Stimulated activated CD4-positive, alpha-beta T cell treated with anti-CD3 and anti-CD28 coated beads, Interleukin-2, amount 100 ng/mL, for 24 hours (primary cell): ENCODE results near the gene PCNX1.

Source experiments
- DNase-seq, 2 donors: peaks; one replicate each; pipeline ENCODE4 v3.0.0-alpha.2; 2020

The PCNX1 gene

DNA sequence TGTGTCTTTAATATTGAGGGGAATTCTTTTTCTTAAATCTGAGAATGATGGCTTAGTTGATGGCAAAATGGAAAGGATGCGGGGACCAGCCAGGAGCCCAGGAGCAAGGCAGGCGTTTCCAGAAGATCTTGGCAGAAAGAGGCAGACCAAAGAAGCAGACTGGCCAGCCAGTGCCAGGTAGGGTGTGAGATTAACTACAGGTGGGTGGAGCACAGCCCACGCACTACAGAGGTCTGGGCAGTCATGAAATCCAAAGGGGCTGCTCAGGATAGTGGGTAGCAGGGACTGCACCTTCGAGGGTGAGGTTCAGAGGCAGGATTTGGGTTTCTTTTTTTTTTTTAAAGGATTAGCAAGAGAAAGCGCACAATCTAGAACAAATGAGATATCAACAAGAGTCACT lies 17.7 kb upstream of the PCNX1 start:
- no peak for DNase-seq

- DNase-seq = no peak
Observed at GRCh38 chr14:70890826-70891659, 16.2 kb upstream of the PCNX1 start.

DNA sequence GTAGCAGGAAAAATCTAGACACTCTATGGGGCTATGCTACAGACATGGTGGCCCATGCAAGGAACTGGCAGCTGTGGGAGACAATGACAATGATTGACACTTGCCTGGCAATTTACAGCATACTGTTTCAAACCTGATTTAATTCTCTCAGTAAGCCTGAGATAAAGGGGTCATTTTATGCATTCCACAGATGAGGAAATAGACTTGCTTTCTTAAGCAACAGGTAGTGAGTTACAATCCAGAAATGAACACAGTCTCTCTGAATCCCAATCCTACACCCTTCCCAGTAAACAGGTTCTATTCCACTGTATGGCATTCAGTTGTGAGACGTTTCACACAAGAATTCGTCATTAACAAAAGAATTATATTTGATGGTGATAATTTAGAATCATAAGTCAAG lies 15.5 kb upstream of the PCNX1 start:
- no peak for DNase-seq

DNA sequence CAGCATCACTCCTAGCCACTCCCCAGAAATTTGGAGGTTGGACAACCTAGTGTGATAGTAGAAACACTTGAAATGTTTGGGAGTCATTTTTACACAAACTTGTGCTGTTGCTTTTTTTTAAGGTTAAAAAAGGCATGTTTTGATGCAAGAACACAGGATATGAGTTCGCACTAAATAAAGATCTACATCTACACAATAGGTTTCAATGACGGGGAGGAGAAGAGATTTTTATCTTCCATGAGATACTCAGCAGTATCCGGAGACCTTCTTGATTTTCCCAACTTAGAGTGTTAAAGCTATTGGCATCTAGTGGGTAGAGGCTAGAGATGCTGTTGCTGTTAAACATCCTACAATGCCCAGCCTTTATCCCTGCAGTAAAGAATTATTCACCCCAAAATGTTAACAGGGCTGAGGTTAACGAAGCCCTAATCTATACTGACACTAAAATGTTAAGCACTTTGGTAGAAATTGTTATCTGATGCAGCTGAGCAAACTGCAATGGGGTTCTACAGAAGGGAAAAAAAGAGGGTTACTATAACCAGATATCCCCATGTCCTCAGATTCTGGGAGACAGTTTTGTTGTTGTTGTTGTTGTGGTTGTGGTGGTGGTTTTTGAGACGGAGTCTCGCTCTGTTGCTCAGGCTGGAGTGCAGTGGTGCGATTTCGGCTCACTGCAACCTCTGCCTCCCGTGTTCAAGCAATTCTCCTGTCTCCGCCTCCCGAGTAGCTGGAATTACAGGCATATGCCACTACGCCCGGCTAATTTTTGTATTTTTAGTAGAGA lies 14.0 kb upstream of the PCNX1 start:
- no peak for DNase-seq

GRCh38 chr14:70893858-70894291 lies 13.4 kb upstream of the PCNX1 start:
- no peak for DNase-seq

- DNase-seq = no peak
Observed at GRCh38 chr14:70894868-70895267, 12.4 kb upstream of the PCNX1 start.

DNA sequence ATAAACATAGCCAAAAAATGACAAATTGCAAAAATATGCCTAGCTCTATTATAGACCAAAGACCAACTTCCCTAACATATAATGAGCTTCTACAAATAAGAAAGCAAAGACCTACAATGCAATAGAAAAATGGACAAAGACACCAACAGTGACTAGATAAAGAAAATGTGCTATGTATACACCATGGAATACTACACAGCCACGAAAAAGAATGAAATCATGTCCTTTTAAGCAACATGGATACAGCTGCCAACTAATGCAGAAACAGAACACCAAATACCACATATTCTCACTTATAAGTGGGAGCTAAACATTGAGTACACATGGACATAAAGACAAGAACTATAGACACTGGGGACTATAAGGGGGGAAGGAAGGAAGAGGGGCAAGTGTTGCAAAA lies 10.9 kb upstream of the PCNX1 start:
- DNase-seq = no peak

DNA sequence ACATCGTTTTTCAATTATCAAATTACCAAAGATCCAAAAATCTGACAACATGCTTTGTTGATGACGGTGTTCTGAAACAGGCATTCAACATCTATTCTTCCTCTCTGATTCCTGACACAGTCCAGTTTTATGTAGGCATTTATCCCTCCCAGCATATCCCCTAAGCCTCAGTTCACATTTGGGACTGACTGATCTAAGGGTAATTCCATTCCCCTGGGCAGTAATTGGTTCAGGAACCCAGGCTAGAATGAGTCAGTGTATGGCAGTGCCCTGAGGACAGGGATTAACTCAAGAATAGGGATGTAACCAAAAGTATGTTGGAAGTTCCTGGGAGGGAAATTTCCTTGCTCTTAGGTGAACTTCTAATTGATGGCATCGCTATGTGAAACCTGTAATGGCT lies 10.3 kb upstream of the PCNX1 start:
- DNase-seq = no peak

GRCh38 chr14:70897464-70897863 lies 9.8 kb upstream of the PCNX1 start:
- no peak for DNase-seq

DNA sequence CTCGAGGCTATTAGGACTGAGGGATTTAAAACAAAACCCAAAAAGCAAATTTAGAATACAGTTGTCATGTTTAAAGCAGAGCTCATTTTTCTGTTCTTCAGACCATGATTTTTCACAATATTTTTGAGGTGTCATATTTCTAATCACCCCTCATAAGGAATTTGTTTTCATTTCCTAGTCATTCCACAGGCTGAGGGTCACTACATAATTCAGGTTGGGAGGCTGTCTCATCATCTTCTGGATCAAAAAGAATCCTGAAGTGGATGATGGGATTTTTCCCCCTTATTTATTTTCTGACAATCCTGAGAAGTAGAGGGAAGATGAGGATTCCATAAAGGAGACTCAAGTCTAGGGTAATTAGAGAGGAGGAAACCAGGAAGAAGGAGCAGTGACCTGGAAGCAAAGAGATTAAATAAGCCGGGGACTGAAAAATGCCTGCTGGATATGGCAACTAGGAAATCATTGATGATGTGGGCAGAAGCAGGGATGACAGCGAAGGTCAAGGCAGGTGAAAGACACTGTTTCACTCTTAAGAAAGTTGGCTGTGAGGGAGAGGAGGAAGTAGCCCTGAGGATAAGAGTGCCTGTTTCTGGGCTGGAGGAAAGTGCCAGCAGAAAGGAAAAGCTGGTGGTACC lies 9.0 kb upstream of the PCNX1 start:
- DNase-seq = no peak

DNA sequence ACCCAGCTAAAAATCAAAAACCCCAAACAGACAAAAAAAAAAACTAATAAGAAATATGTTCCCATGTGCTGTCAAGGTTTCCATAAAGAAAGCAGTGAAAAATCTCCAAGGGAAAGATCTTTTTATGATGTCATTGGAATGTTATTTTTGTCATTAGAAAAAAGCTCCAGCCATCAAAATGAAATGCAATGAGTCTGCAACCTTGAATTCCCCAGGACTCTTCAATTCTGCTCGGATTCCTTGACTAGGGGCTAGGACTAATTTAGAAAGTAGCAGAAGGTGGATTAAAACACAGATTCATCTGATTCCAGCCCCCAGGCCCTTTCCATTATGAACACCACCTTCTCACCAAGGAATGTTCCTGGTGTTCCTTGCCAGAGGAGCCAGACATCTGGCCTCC lies 6.0 kb upstream of the PCNX1 start:
- no peak for DNase-seq

GRCh38 chr14:70902184-70902583 lies 5.1 kb upstream of the PCNX1 start:
- no peak for DNase-seq

DNA sequence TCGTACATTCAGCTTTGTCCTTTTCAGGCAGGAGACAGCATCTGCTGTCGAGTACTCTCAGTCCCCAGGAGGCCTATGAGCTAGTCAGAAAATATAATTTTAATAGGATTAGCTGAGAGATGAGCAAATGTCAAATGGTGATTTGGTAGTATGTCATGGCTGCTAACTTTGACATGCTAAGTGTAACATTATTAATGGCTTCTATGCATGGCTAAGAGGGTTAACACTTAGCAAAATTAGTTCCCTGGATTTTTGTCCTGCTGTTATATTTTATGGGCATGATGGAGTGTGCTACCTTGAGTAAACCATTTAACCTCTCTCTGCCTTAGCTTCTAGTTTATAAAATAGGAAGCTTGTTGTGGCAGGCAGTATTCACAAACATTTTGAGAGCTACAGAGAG lies 2.9 kb upstream of the PCNX1 start:
- DNase-seq = no peak

DNA sequence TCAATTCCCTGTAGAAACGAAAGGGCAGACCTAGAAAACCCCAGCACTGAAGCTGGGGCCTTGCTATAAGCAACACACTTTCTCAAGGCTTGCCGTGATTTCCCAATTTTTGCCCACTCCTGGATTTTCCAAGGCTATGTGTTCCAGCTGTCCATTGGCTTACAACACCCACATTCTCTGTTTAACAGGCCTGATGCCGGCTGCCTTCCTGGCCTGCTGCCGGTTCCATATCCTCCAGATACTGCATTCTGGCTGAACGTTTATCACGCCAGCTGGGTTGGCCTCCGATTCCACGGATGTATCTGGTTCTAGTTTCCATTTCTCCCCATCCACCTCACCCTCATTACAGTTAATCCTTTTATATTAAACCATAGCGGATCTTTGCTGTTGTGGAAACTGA lies 2.0 kb upstream of the PCNX1 start:
- DNase-seq = no peak

DNA sequence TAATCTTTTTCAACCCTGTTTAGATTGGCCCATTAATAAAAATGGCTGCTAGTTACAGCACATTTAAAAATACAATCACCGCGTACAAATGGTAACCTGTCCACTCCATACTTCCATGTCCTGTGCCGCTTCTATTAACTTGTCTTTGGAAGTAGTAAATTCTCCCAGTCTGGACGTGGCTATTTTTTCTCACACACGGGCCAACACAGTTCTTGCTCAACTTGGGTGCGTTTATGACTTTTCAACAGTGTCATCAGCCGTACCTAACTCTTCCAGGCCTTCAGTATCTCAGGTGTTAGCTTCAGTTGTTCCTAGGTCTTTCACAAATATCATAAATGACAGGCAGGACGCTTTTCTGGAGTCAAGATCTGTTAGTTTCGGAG lies 475 bp upstream of the PCNX1 start:
- no peak for DNase-seq

- DNase-seq = peak; percentile 65 to 69
Observed at GRCh38 chr14:70907996-70908934, 1.0 kb downstream of the PCNX1 start.

DNA sequence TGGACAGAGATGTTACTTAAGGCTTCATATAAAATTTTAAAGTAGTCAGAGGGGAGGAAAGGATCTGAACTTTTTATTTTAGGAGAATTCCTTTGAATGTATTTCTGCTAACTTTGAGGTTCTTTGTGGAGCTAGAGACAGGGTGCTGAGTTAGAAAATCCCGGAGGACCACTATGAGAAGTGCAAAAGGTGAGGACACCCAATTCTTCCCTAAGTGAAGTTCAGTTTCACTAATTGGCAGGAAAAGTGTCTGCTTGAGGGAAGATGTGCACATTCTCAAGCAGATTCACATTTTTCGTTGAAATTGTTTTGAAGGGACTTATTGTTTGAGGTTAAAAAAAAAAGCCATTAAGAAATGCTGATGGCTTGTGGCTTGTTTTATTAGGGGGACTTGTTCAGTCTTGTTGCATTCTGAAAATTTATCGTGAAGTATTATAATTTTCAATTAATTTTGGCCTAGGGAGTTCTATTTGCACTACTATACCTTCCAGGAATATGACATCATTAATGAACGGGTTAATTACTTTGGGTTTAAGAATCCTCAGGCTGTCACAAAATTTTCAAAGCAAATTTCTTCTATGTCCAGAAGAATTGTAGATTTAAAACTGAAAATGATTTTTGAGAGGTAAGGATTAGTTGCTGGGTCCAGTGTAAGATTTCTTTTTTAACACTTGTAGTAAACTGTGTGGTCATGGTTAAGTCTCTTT lies 1.8 kb downstream of the PCNX1 start:
- no peak for DNase-seq

DNA sequence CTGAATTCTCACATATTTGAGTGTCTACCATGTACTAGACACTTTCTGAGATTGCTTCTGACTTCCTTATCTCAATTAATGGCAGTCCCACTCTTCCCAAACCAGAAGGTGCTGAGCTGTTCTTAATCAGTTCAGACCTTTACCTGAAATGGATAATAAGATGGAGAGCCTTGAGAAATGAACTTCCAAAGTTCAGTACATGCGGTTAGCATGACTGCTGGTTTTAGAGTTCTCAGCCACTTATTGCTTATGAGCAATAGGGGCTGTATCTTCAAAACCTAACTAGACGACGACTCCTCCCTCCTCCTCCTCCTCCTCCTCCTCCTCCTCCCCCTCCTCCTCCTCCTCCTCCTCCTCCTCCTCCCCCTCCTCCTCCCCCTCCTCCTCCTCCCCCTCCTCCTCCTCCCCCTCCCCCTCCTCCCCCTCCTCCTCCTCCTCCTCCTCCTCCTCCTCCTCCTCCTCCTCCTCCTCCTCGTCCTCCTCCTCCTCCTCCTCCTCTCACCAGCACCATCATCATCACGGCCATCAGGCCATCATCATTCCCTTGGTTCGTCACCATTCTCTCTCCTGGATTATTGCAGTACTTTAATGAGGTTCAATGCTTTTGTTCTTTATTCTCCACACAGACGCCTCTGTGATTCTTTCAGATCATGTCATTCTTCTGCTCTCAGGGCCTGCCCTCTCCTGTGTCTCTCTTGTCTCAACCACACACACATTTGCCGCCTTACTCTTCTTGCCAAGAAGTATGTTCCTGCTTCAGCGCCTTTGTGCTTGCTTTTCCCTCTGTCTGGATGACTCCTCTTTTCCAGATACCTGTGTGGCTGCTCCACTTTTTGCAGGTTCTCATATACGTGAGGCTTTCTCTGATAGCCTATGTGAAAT lies 2.7 kb downstream of the PCNX1 start:
- DNase-seq = no peak

- DNase-seq = no peak
Observed at GRCh38 chr14:70915415-70915814, 8.2 kb downstream of the PCNX1 start.

DNA sequence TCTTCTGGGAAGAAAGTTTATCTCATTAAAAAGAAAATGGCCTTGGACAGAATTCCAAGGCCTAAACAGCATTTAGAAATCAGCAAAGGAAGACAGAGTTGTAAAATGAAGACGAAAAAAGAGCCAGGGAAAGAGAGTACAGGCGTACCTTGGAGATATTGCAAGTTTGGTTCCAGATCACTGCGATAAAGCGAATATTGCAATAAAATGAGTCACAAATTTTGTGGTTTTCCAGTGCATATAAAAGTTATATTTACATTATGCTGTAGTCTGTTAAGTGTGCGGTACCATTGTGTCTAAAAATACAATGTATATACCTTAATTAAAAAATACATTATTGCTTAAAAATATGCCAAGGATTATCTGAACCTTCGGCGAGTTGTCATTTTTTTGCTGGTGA lies 9.0 kb downstream of the PCNX1 start:
- no peak for DNase-seq

- DNase-seq = no peak
Observed at GRCh38 chr14:70916799-70917198, 9.5 kb downstream of the PCNX1 start.
